IMR-90 (cell line): Measurements from ENCODE around the gene STAT4. TPM values are rescaled to one million over a fixed set of nuclear protein-coding genes. Genes with fewer than 3 reads are reported as not detected.
A peak's percentile ranks its signal among the peaks of the same experiment; 100 is the strongest.

Experiments
- ATAC-seq: fragments of 200-7000 bp; cut with Tn5 transposase; 2 replicates; pipeline ENCODE4 v1.9.1; 2020; ENCODE audit warnings: low read depth, mild to moderate bottlenecking, moderate library complexity
- BruUV-seq: library from RNA; stranded (reverse); fragments of 400-500 nt; replicated peaks from 2 replicates; lab custom pipeline; 2021; lab: Mats Ljungman, UMichigan
- CTCF ChIA-PET: fragments of 300-600 bp; formaldehyde crosslinking; extraction: SDS; loops from one replicate; lab custom pipeline; 2021; ENCODE audit warnings: antibody characterized with exemption; lab: Yijun Ruan, JAX
- POLR2A ChIA-PET: fragments of 300-600 bp; sonication (Branson Sonifier 250); formaldehyde crosslinking; loops from one replicate; lab custom pipeline; 2022; ENCODE audit warnings: antibody characterized with exemption; ENCODE audit not compliant: unreplicated experiment; lab: Charles Lee
- DNase-seq: peaks from one replicate; pipeline ENCODE4 v3.0.0; 2013
- H2AFZ ChIP-seq: replicated peaks from 2 replicates; pipeline ENCODE3; 2013; ENCODE audit warnings: low read length, mild to moderate bottlenecking; ENCODE audit not compliant: poor library complexity
- H2AK5ac ChIP-seq: 2 replicates; pipeline ENCODE4 v1.6.1; 2013; ENCODE audit warnings: low read depth, low read length, inconsistent platforms
- H2AK9ac ChIP-seq: replicated peaks from 2 replicates; pipeline ENCODE3; 2013; ENCODE audit warnings: mild to moderate bottlenecking, low read depth, low read length, moderate library complexity; ENCODE audit not compliant: poor library complexity
- H2BK120ac ChIP-seq: 2 replicates; pipeline ENCODE4 v1.6.1; 2013; ENCODE audit warnings: low read depth, low read length, inconsistent platforms
- H2BK15ac ChIP-seq: 3 replicates; pipeline ENCODE4 v1.6.1; 2013; ENCODE audit warnings: low read depth, low read length, inconsistent platforms
- H2BK20ac ChIP-seq: 2 replicates; pipeline ENCODE4 v1.6.1; 2013; ENCODE audit warnings: low read depth, mild to moderate bottlenecking, inconsistent platforms, low read length, moderate library complexity
- H2BK5ac ChIP-seq: 2 replicates; pipeline ENCODE4 v1.6.1; 2013; ENCODE audit warnings: mild to moderate bottlenecking, low read depth, low read length, inconsistent platforms; ENCODE audit not compliant: poor library complexity, severe bottlenecking
- H3K14ac ChIP-seq: replicated peaks from 2 replicates; pipeline ENCODE4 v1.6.1; 2013; ENCODE audit warnings: low read depth, low read length, inconsistent platforms
- H3K18ac ChIP-seq: 2 replicates; pipeline ENCODE4 v1.6.1; 2013; ENCODE audit warnings: low read depth, low read length, control low read depth
- H3K23ac ChIP-seq: 2 replicates; pipeline ENCODE4 v1.6.1; 2013; ENCODE audit warnings: low read depth, low read length, inconsistent platforms
- H3K27ac ChIP-seq: 2 replicates; pipeline ENCODE4 v1.5.1; 2013; ENCODE audit warnings: mild to moderate bottlenecking, control low read depth, low read length; ENCODE audit not compliant: insufficient read depth
- H3K27me3 ChIP-seq: 2 replicates; pipeline ENCODE4 v1.6.1; 2013; ENCODE audit warnings: low read length; ENCODE audit not compliant: control insufficient read depth, insufficient read depth
- H3K36me3 ChIP-seq: 2 replicates; pipeline ENCODE4 v1.6.1; 2013; ENCODE audit warnings: low read length, mixed read lengths; ENCODE audit not compliant: control insufficient read depth, insufficient read depth
- H3K4ac ChIP-seq: 2 replicates; pipeline ENCODE4 v1.6.1; 2013; ENCODE audit warnings: low read depth, low read length, inconsistent platforms
- H3K4me1 ChIP-seq: 2 replicates; pipeline ENCODE4 v1.6.1; 2013; ENCODE audit warnings: low read length, mixed read lengths; ENCODE audit not compliant: control insufficient read depth, insufficient read depth
- H3K4me2 ChIP-seq: 2 replicates; pipeline ENCODE4 v1.6.1; 2013; ENCODE audit warnings: low read depth, mild to moderate bottlenecking, control low read depth, low read length, moderate library complexity
- H3K4me3 ChIP-seq: 2 replicates; pipeline ENCODE4 v1.5.1; 2013; ENCODE audit warnings: low read depth, mild to moderate bottlenecking, control low read depth, low read length, moderate library complexity; ENCODE audit not compliant: insufficient read depth
- H3K56ac ChIP-seq: 2 replicates; pipeline ENCODE4 v1.6.1; 2013; ENCODE audit warnings: low read length, inconsistent platforms; ENCODE audit not compliant: insufficient read depth; ENCODE audit errors: extremely low read depth
- H3K79me1 ChIP-seq, 2 experiments: 2 replicates each; pipeline ENCODE4 v1.6.1; 2013; ENCODE audit warnings: low read length in 2 of 2, inconsistent platforms in 1 of 2, low read depth in 1 of 2
- H3K9ac ChIP-seq: 2 replicates; pipeline ENCODE4 v1.6.1; 2013; ENCODE audit warnings: low read depth, low read length, control low read depth
- H3K9me1 ChIP-seq: 2 replicates; pipeline ENCODE4 v1.6.1; 2013; ENCODE audit warnings: low read length, inconsistent platforms; ENCODE audit not compliant: insufficient read depth
- H3K9me3 ChIP-seq: 2 replicates; pipeline ENCODE4 v1.6.1; 2013; ENCODE audit warnings: low read length; ENCODE audit not compliant: control insufficient read depth, insufficient read depth
- H4K20me1 ChIP-seq: 2 replicates; pipeline ENCODE4 v1.6.1; 2013; ENCODE audit warnings: low read length, inconsistent platforms; ENCODE audit not compliant: insufficient read depth
- H4K5ac ChIP-seq: 2 replicates; pipeline ENCODE4 v1.6.1; 2013; ENCODE audit warnings: mild to moderate bottlenecking, low read depth, low read length, control low read depth
- H4K8ac ChIP-seq, 2 experiments: 2 replicates each; pipeline ENCODE4 v1.6.1; 2013; ENCODE audit warnings: low read depth in 2 of 2, low read length in 2 of 2, control low read depth in 1 of 2, inconsistent platforms in 1 of 2
- H4K91ac ChIP-seq: 2 replicates; pipeline ENCODE4 v1.6.1; 2013; ENCODE audit warnings: low read depth, low read length, inconsistent platforms; ENCODE audit not compliant: insufficient read depth
- CTCF ChIP-seq: conservative IDR thresholded peaks from 2 replicates; pipeline ENCODE4 v1.5.1; 2012; ENCODE audit warnings: mild to moderate bottlenecking, low read depth, low read length, improper control_type of control experiment
- FOS ChIP-seq: fragments of 150-350 bp; IDR thresholded peaks from 2 replicates; pipeline ENCODE4 v1.6.1; 2016; ENCODE audit warnings: low read depth, low read length
- MAFK ChIP-seq: IDR thresholded peaks from 2 replicates; pipeline ENCODE4 v1.6.1; 2012; ENCODE audit warnings: low read depth, low read length, improper control_type of control experiment
- MAZ ChIP-seq: IDR thresholded peaks from 2 replicates; pipeline ENCODE4 v1.6.1; 2012; ENCODE audit warnings: low read depth, mild to moderate bottlenecking, low read length, improper control_type of control experiment, moderate library complexity, borderline replicate concordance
- MXI1 ChIP-seq: IDR thresholded peaks from 2 replicates; pipeline ENCODE4 v1.6.1; 2012; ENCODE audit warnings: low read depth, mild to moderate bottlenecking, low read length, moderate library complexity, borderline replicate concordance
- NFE2L2 ChIP-seq: fragments of 150-350 bp; IDR thresholded peaks from 2 replicates; pipeline ENCODE4 v1.6.1; 2016; ENCODE audit warnings: low read depth, mild to moderate bottlenecking, low read length
- POLR2A ChIP-seq: IDR thresholded peaks from 2 replicates; pipeline ENCODE4 v1.6.1; 2012; ENCODE audit warnings: mild to moderate bottlenecking, low read depth, low read length
- RAD21 ChIP-seq: IDR thresholded peaks from 2 replicates; pipeline ENCODE4 v1.6.1; 2012; ENCODE audit warnings: low read length, improper control_type of control experiment
- RCOR1 ChIP-seq: IDR thresholded peaks from 2 replicates; pipeline ENCODE4 v1.6.1; 2012; ENCODE audit warnings: mild to moderate bottlenecking, low read length, improper control_type of control experiment; ENCODE audit not compliant: insufficient replicate concordance
- RFX5 ChIP-seq: IDR thresholded peaks from 2 replicates; pipeline ENCODE4 v1.8.0; 2012; ENCODE audit warnings: low read depth, mild to moderate bottlenecking, low read length, moderate library complexity
- SMC3 ChIP-seq: fragments of 150-350 bp; IDR thresholded peaks from 2 replicates; pipeline ENCODE4 v1.6.1; 2016; ENCODE audit warnings: low read depth, mild to moderate bottlenecking, antibody characterized with exemption, low read length, moderate library complexity
- USF2 ChIP-seq: fragments of 150-350 bp; IDR thresholded peaks from 2 replicates; pipeline ENCODE4 v1.6.1; 2017; ENCODE audit warnings: mild to moderate bottlenecking, antibody characterized with exemption, low read length, low read depth
- WGBS, 2 experiments: methylation state at CpG; one replicate each; pipeline versions ENCODE4 v1.1.5 to v1.1.7; 2013; ENCODE audit warnings: missing lambda C conversion rate in 2 of 2; ENCODE audit not compliant: insufficient read length in 1 of 2; ENCODE audit errors: extremely low coverage in 2 of 2; 5-methylcytosine and 5-hydroxymethylcytosine counted together
- dilution Hi-C: fragments of 300-500 bp; cut with HindIII; formaldehyde crosslinking; loops from one replicate; pipeline ENCODE4 v1.14.3; 2018; ENCODE audit warnings: low sequenced_read_pairs; ENCODE audit not compliant: unreplicated experiment
- in situ Hi-C: fragments of 300-500 bp; cut with MboI; formaldehyde crosslinking; loops from 3 replicates; pipeline ENCODE4 v1.14.3; 2019; ENCODE audit warnings: low sequenced_read_pairs, inconsistent platforms, mixed read lengths
- intact Hi-C: fragments of 100-400 bp; cut with micrococcal nuclease; formaldehyde crosslinking; loops from 2 replicates; pipeline ENCODE4 v1.10.0; 2022
- polyA plus RNA-seq, 3 experiments: library from polyadenylated mRNA; depleted of rRNA; stranded (reverse); fragments of >200 nt; gene quantifications; 2 replicates each; pipeline ENCODE4 v1.2.3, GENCODE V29; 2012; ENCODE audit warnings: low replicate concordance in 1 of 3
- total RNA-seq: library from RNA; depleted of rRNA; stranded (reverse); fragments of >200 nt; gene quantifications from 2 replicates; pipeline ENCODE4 v1.2.3, GENCODE V29; 2012
- TF ChIP-seq, protein P1 (sequence below): fragments of 150-350 bp; IDR thresholded peaks from 2 replicates; pipeline ENCODE4 v1.6.1; 2016; ENCODE audit warnings: low read depth, mild to moderate bottlenecking, low read length, moderate library complexity, borderline replicate concordance

Gene STAT4
- total and polyA plus RNA-seq, 2 of the 4 experiments (the other 2 are of a cell fraction) = 0.36 to 0.48 TPM

DNA sequence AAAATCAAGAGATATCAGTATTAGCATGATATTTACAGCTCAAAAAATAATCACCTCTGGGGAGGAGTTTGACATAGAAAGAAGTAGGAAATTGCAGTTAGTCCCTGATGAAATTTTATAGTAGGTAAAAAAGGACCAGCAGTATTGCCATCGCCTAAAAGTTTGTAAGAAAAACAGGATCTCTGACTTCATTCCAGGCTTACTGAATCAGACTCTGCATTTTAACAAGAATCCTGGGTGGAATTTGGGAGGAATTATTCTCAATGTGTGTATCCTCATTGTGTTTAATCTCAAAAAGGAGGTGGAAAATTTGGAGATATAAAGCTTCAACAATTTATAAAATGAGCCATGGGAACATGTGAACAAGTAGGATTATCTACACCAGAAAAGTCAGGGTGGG, 105.7 kb downstream of the STAT4 start:
- in situ Hi-C loops = no loop called here
- peak overlapping the region; percentile 13; the same call in 1 of the 2 replicates for H3K4me2 ChIP-seq
- H3K9ac ChIP-seq = no peak overlapping the region
- peak overlapping the region; percentile 77; the same call in 1 of the 3 replicates for H2BK15ac ChIP-seq
- H3K27ac ChIP-seq = peak overlapping the region; percentile 51; the same call in 1 of the 2 replicates
- 0% methylated on average over 1 of the region's 1 CpG; no CpG with 5 or more reads in 1 of the 2 experiments for WGBS, 2 experiments
- H3K27me3 ChIP-seq = no peaks in the 10 kb centered on the region
- peak overlapping the region; percentile 73 for H3K4ac ChIP-seq
- peak overlapping the region; percentile 86; the same call in 1 of the 2 replicates for H3K14ac ChIP-seq
- no peak overlapping the region for H3K56ac ChIP-seq
- no peaks in the 10 kb centered on the region for H3K79me1 ChIP-seq
- H4K91ac ChIP-seq = peak overlapping the region; percentile 75
- intact Hi-C loops = loop anchor here (5.0 kb wide), 1 partner anchor 33 kb away; the partner anchor contains the start of gene STAT1
- peak overlapping the region; percentile 75; the same call in 1 of the 2 replicates for H2AK5ac ChIP-seq
- BruUV-seq = no TSS peak
- peak overlapping the region; percentile 56; the same call in 1 of the 2 replicates for H2BK120ac ChIP-seq
- H3K18ac ChIP-seq = no peak overlapping the region; the same call in 1 of the 2 replicates
- H4K20me1 ChIP-seq = no peaks in the 10 kb centered on the region; the same call in 1 of the 2 replicates
- peak; percentile 46 for DNase-seq
- H2AK9ac ChIP-seq = no peak overlapping the region
- TF ChIP-seq POLR2A (no peak), RCOR1 (no peak), MAZ (no peak), SMC3 (no peak), FOS (no peak), RAD21 (no peak), MAFK (no peak), NFE2L2 (no peak), USF2 (no peak), MXI1 (no peak), CTCF (no peak), RFX5 (no peak)
- TF ChIP-seq, protein P1, sequence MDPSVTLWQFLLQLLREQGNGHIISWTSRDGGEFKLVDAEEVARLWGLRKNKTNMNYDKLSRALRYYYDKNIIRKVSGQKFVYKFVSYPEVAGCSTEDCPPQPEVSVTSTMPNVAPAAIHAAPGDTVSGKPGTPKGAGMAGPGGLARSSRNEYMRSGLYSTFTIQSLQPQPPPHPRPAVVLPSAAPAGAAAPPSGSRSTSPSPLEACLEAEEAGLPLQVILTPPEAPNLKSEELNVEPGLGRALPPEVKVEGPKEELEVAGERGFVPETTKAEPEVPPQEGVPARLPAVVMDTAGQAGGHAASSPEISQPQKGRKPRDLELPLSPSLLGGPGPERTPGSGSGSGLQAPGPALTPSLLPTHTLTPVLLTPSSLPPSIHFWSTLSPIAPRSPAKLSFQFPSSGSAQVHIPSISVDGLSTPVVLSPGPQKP = no peak
- H3K9me3 ChIP-seq = peaks cover 3% of the 10 kb centered on the region
- peak overlapping the region; percentile 49 to 65; a peak in 3 of 4 replicates for H4K8ac ChIP-seq
- dilution Hi-C loops = no loop called here
- H4K5ac ChIP-seq = no peak overlapping the region
- peak overlapping the region; percentile 79 for H2BK5ac ChIP-seq
- ChIA-PET CTCF (no interaction called here), POLR2A (no interaction called here)
- H3K23ac ChIP-seq = no peak overlapping the region
- H3K4me3 ChIP-seq = no peak overlapping the region
- H2AFZ ChIP-seq = no peak overlapping the region
- peaks cover 5% of the 10 kb centered on the region; the same call in 1 of the 2 replicates for H3K9me1 ChIP-seq
- H2BK20ac ChIP-seq = peak overlapping the region; percentile 88
- ATAC-seq = peak; percentile 32
- H3K4me1 ChIP-seq = peaks cover 17% of the 10 kb centered on the region
- no peaks in the 10 kb centered on the region for H3K36me3 ChIP-seq
